ENCODE results near the gene LPP. TPM values are rescaled to one million over a fixed set of nuclear protein-coding genes. Genes with fewer than 3 reads are reported as not detected.
A peak's percentile ranks its signal among the peaks of the same experiment; 100 is the strongest.

LPP gene
- total RNA-seq, 5 donors from 2014 or later (not counting 1 experiment from before 2014, with no cell fraction given): 23.8 to 82.6 (median 39.3) TPM

DNA sequence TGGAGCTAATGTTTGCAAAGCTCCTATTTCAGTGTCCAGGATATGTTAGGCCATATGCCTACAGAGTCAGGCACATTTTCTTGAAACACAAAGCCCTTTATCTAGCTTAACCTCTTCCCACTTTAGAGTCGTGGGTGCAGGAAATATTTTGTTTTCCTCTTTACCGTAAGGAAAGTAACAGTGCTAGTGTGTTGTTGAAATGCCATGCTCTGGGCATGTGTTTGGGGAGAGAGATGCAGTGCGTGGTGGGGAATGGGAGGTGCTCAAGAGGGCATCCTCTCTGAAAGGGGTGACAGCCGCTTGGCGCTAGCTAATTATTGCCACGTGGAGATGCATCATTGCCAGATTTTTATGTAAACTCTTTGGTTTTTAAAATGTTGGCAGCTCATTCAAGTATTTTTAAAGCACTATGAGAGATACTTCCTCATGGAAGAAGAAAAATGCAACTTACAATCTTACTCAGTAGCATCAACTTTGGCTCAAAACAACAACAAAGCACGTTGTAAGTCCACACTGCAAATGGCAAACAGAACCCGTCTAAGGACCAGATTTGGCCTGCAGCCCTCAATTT, 152.6 kb downstream of the LPP start:
- Mint-ChIP-seq H3K9me3 (no peaks in the 10 kb centered on the region), H3K27ac (no peak overlapping the region), H3K4me3 (no peak overlapping the region), H3K4me1 (peaks cover 18 to 34% (median 32%) of the 10 kb centered on the region in 3 donors), H3K36me3 (peaks cover 24% of the 10 kb centered on the region), H3K27me3 (no peaks in the 10 kb centered on the region)
- no peak overlapping the region for H3K27ac ChIP-seq (ENCODE audit: low read length)
- peaks cover 3 to 4% of the 10 kb centered on the region in 2 experiments for H3K4me1 ChIP-seq (ENCODE audit: control insufficient read depth in 1 of 2, extremely low read depth in 1 of 2, insufficient read depth in 2 of 2, low read length in 2 of 2)
- no peak for ATAC-seq (replicated peaks in 1 of 4)
- H3K4me3 ChIP-seq (ENCODE audit: control insufficient read depth in 1 of 2, extremely low read depth in 1 of 2, low read length in 1 of 2): no peak overlapping the region
- WGBS (ENCODE audit: insufficient coverage): 100% methylated on average over 1 of the region's 8 CpGs
- CTCF ChIA-PET: interaction anchor here in 1 of 2 donors (0.6 kb wide), 1 partner anchor 540 kb away, joined by 7 read pairs; no protein-coding TSS in a partner anchor
- DNase-seq: no peak
- no peaks in the 10 kb centered on the region for H3K27me3 ChIP-seq (replicated peaks in 1 of 2; ENCODE audit: control insufficient read depth in 2 of 2, extremely low read depth in 1 of 2, insufficient read depth in 2 of 2, low read length in 1 of 2)
- no peaks in the 10 kb centered on the region for H3K36me3 ChIP-seq (ENCODE audit: control insufficient read depth in 2 of 2, extremely low read depth in 1 of 2, insufficient read depth in 1 of 2, low read length in 1 of 2)
- H3K9me3 ChIP-seq: no peaks in the 10 kb centered on the region
- POLR2A ChIA-PET: interaction anchor here (0.5 to 0.6 kb wide), 2 partner anchors 24 to 168 kb away, joined by 3 to 10 read pairs; no protein-coding TSS in a partner anchor

DNA sequence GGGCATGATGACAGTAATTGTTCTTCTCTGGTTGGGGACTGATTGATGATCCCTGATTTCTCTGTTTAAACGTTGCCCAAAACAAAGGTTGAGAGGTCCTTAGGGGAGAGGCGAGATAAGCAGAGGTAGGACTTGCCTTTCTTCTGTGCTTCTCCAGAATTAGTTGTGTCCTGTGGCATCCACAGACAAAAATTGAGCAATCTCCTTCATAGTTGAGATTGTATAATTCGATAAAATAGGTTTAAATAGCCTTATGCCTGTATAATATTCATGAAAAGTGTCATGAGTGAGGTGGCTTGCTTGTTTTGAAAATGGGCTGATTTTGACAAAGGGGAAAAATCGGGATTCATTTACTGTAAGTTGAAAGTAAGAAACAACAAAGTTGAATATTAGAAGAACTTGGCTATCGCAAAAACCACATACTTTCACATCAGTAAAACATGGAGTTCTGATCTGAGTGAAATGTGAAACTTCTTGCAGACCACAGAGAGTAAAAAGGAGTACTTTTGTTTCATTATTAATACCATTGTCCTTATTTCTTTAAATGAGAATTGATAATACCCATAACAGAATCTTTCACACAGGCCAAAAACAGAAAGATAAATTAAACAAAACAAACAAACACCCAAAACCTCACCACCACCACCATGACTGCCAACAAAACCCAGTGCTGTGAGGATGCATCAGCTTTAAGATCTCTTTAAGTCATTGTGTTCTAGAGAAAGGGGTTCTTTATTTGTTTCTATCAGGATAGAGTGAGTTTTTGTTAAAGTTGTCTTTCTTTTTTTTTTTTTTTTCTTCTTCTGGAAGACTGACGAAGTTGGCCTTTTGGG, 155.7 kb downstream of the LPP start:
- H3K4me3 ChIP-seq (ENCODE audit: control insufficient read depth in 1 of 2, extremely low read depth in 1 of 2, low read length in 1 of 2): no peak overlapping the region
- Mint-ChIP-seq H3K27ac (peak overlapping the region in 1 of 2 donors; percentile 57), H3K36me3 (peaks cover 17% of the 10 kb centered on the region), H3K4me1 (peaks cover 15 to 28% (median 18%) of the 10 kb centered on the region in 3 donors), H3K4me3 (no peak overlapping the region), H3K9me3 (no peaks in the 10 kb centered on the region), H3K27me3 (no peaks in the 10 kb centered on the region)
- ChIA-PET POLR2A (no interaction called here), CTCF (no interaction called here)
- 65% methylated on average over 2 of the region's 6 CpGs for WGBS (ENCODE audit: insufficient coverage)
- H3K4me1 ChIP-seq (ENCODE audit: control insufficient read depth in 1 of 2, extremely low read depth in 1 of 2, insufficient read depth in 2 of 2, low read length in 2 of 2): peaks cover 3 to 4% of the 10 kb centered on the region in 2 experiments
- DNase-seq (no peak), ATAC-seq (replicated peaks in 1 of 4) (no peak)
- no peaks in the 10 kb centered on the region for H3K27me3 ChIP-seq (replicated peaks in 1 of 2; ENCODE audit: control insufficient read depth in 2 of 2, extremely low read depth in 1 of 2, insufficient read depth in 2 of 2, low read length in 1 of 2)
- no peaks in the 10 kb centered on the region for H3K9me3 ChIP-seq
- no peak overlapping the region for H3K27ac ChIP-seq (ENCODE audit: low read length)
- H3K36me3 ChIP-seq (ENCODE audit: control insufficient read depth in 2 of 2, extremely low read depth in 1 of 2, insufficient read depth in 1 of 2, low read length in 1 of 2): no peaks in the 10 kb centered on the region

DNA sequence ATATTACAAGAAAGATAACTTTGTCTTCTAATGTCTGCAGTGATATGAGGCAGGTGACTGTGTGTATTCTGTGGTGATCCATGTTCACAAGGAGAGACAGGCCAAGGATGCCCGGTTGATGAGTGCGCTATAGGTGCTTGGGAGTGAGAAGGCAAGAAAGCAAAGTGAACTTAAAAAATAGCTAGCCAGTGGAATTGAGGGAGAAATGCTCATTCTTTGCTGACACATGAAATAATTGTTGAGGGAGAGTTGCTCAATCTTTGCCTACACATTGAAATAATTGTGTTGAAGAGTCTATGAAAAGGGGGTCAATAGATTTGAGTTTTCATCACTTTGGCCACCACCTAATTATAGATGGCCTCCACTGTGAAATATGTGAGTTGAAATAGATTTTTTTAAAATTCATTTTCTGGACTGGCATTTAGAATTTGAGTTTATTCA, 156.3 kb downstream of the LPP start:
- ChIA-PET CTCF (interaction anchor here in 1 of 2 donors (0.7 kb wide), 1 partner anchor 222 kb away, joined by 3 read pairs; no protein-coding TSS in a partner anchor), POLR2A (no interaction called here)
- no peak for DNase-seq
- Histone ChIP-seq H3K4me1 (ENCODE audit: control insufficient read depth in 1 of 2, extremely low read depth in 1 of 2, insufficient read depth in 2 of 2, low read length in 2 of 2) (peaks cover 3 to 4% of the 10 kb centered on the region in 2 experiments), H3K4me3 (ENCODE audit: control insufficient read depth in 1 of 2, extremely low read depth in 1 of 2, low read length in 1 of 2) (no peak overlapping the region), H3K36me3 (ENCODE audit: control insufficient read depth in 2 of 2, extremely low read depth in 1 of 2, insufficient read depth in 1 of 2, low read length in 1 of 2) (no peaks in the 10 kb centered on the region), H3K27me3 (replicated peaks in 1 of 2; ENCODE audit: control insufficient read depth in 2 of 2, extremely low read depth in 1 of 2, insufficient read depth in 2 of 2, low read length in 1 of 2) (no peaks in the 10 kb centered on the region), H3K9me3 (no peaks in the 10 kb centered on the region), H3K27ac (ENCODE audit: low read length) (no peak overlapping the region)
- H3K9me3 Mint-ChIP-seq: no peaks in the 10 kb centered on the region
- no peak for ATAC-seq (replicated peaks in 1 of 4)
- WGBS (ENCODE audit: insufficient coverage): 82% methylated on average over 2 of the region's 2 CpGs
- H3K36me3 Mint-ChIP-seq: peaks cover 16% of the 10 kb centered on the region
- peaks cover 15 to 28% (median 18%) of the 10 kb centered on the region in 3 donors for H3K4me1 Mint-ChIP-seq
- H3K4me3 Mint-ChIP-seq: no peak overlapping the region
- no peaks in the 10 kb centered on the region for H3K27me3 Mint-ChIP-seq
- H3K27ac Mint-ChIP-seq: no peak overlapping the region

DNA sequence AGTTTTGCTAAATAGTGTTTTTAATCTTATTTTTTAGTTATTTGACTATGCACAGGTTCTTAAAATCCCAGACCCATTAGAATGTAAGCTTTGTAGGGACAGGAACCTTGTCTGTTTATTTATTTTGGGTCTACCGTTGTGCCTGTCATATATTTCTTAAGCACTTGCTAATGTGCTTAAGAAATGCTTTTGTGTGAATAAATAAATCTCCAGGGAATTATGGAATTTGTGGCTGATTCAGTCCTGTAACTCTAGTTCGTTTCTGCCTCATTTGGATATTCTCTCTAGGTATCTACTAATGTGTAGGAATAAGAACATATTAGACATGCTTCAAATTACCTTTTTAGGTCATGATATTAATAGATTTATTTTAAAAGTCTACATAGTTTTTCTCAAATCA, 161.6 kb downstream of the LPP start:
- H3K27ac Mint-ChIP-seq: no peak overlapping the region
- CTCF ChIA-PET: interaction anchor here in 1 of 2 donors (0.8 kb wide), 1 partner anchor 31 kb away, joined by 3 read pairs; no protein-coding TSS in a partner anchor
- DNase-seq: no peak
- peaks cover 8% of the 10 kb centered on the region for H3K36me3 Mint-ChIP-seq
- ATAC-seq (replicated peaks in 1 of 4): no peak
- WGBS (ENCODE audit: insufficient coverage): no CpG with 5 or more reads among the region's 2 CpGs
- Histone ChIP-seq H3K4me1 (ENCODE audit: control insufficient read depth in 1 of 2, extremely low read depth in 1 of 2, insufficient read depth in 2 of 2, low read length in 2 of 2) (peaks cover 0 to 5% of the 10 kb centered on the region in 2 experiments), H3K27me3 (replicated peaks in 1 of 2; ENCODE audit: control insufficient read depth in 2 of 2, extremely low read depth in 1 of 2, insufficient read depth in 2 of 2, low read length in 1 of 2) (no peaks in the 10 kb centered on the region), H3K9me3 (no peaks in the 10 kb centered on the region), H3K4me3 (ENCODE audit: control insufficient read depth in 1 of 2, extremely low read depth in 1 of 2, low read length in 1 of 2) (no peak overlapping the region), H3K36me3 (ENCODE audit: control insufficient read depth in 2 of 2, extremely low read depth in 1 of 2, insufficient read depth in 1 of 2, low read length in 1 of 2) (no peaks in the 10 kb centered on the region), H3K27ac (ENCODE audit: low read length) (no peak overlapping the region)
- H3K4me1 Mint-ChIP-seq: peaks cover 6 to 17% (median 11%) of the 10 kb centered on the region in 3 donors
- H3K9me3 Mint-ChIP-seq: no peaks in the 10 kb centered on the region
- H3K4me3 Mint-ChIP-seq: no peak overlapping the region
- POLR2A ChIA-PET: interaction anchor here in 1 of 2 donors (0.6 kb wide), 1 partner anchor 11 kb away, joined by 3 read pairs; no protein-coding TSS in a partner anchor
- no peaks in the 10 kb centered on the region for H3K27me3 Mint-ChIP-seq

DNA sequence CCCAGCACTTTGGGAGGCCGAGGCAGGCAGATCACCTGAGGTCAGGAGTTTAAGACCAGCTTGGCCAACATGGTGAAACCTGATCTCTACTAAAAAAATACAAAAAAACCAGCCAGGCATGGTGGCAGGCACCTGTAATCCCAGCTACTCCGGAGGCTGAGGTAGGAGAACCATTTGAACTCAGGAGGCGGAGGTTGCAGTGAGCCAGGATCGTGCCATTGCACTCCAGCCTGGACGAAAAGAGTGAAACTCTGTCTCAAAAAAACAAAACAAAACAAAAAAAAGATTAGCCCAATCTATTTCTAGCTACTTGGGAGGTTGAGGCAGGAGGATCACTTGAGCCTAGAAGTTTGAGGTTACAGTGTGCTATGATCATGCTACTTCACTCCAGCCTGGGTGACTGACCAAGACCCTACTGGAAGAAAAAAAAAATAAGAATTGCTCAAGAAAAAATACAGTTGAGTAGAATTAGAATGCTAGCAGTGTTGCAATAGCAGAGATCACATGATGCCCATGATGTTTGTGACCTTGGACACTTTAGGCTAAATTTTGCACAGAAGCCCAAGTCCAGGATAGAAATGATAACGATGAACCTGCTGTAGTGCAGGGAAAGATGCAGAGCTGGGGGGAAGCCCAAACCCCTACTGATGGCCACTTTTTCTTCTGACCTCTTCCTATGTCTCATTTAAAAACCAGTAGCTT, 162.2 kb downstream of the LPP start:
- no peaks in the 10 kb centered on the region for H3K27me3 ChIP-seq (replicated peaks in 1 of 2; ENCODE audit: control insufficient read depth in 2 of 2, extremely low read depth in 1 of 2, insufficient read depth in 2 of 2, low read length in 1 of 2)
- no peaks in the 10 kb centered on the region for H3K9me3 ChIP-seq
- ChIA-PET CTCF (interaction anchor here in 1 of 2 donors (0.8 kb wide), 1 partner anchor 32 kb away, joined by 3 read pairs; no protein-coding TSS in a partner anchor), POLR2A (no interaction called here)
- H3K36me3 ChIP-seq (ENCODE audit: control insufficient read depth in 2 of 2, extremely low read depth in 1 of 2, insufficient read depth in 1 of 2, low read length in 1 of 2): no peaks in the 10 kb centered on the region
- Mint-ChIP-seq H3K4me3 (no peak overlapping the region), H3K9me3 (no peaks in the 10 kb centered on the region), H3K27me3 (no peaks in the 10 kb centered on the region), H3K36me3 (peaks cover 8% of the 10 kb centered on the region), H3K4me1 (peaks cover 11 to 20% (median 16%) of the 10 kb centered on the region in 3 donors), H3K27ac (no peak overlapping the region)
- no peak overlapping the region for H3K4me3 ChIP-seq (ENCODE audit: control insufficient read depth in 1 of 2, extremely low read depth in 1 of 2, low read length in 1 of 2)
- DNase-seq: no peak
- 88% methylated on average over 1 of the region's 6 CpGs for WGBS (ENCODE audit: insufficient coverage)
- H3K4me1 ChIP-seq (ENCODE audit: control insufficient read depth in 1 of 2, extremely low read depth in 1 of 2, insufficient read depth in 2 of 2, low read length in 2 of 2): peaks cover 3 to 9% of the 10 kb centered on the region in 2 experiments
- no peak for ATAC-seq (replicated peaks in 1 of 4)
- no peak overlapping the region for H3K27ac ChIP-seq (ENCODE audit: low read length)

DNA sequence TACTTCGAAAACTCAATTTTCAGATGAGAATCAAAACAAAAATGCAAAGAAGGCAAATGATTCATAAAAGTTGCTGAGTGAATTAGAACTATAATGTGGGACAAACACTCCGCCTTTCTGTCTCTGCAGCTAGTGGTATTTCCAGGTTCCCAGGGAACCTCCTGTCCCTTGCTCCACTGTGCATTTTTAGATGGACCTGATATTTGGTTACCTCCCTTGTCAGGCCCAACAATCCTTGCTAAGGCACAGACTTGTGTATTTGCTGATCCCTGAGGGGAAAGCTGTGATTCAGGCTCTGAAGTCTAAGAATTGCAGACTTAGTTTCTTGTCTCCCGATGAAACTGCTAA, 162.7 kb downstream of the LPP start:
- DNase-seq (no peak), ATAC-seq (replicated peaks in 1 of 4) (no peak)
- H3K4me3 Mint-ChIP-seq: no peak overlapping the region
- no peak overlapping the region for H3K27ac Mint-ChIP-seq
- 67% methylated on average over 1 of the region's 3 CpGs for WGBS (ENCODE audit: insufficient coverage)
- H3K9me3 Mint-ChIP-seq: no peaks in the 10 kb centered on the region
- peaks cover 3 to 9% of the 10 kb centered on the region in 2 experiments for H3K4me1 ChIP-seq (ENCODE audit: control insufficient read depth in 1 of 2, extremely low read depth in 1 of 2, insufficient read depth in 2 of 2, low read length in 2 of 2)
- ChIA-PET POLR2A (no interaction called here), CTCF (no interaction called here)
- no peaks in the 10 kb centered on the region for H3K27me3 ChIP-seq (replicated peaks in 1 of 2; ENCODE audit: control insufficient read depth in 2 of 2, extremely low read depth in 1 of 2, insufficient read depth in 2 of 2, low read length in 1 of 2)
- no peaks in the 10 kb centered on the region for H3K9me3 ChIP-seq
- no peaks in the 10 kb centered on the region for H3K27me3 Mint-ChIP-seq
- H3K36me3 ChIP-seq (ENCODE audit: control insufficient read depth in 2 of 2, extremely low read depth in 1 of 2, insufficient read depth in 1 of 2, low read length in 1 of 2): no peaks in the 10 kb centered on the region
- peaks cover 14 to 24% (median 17%) of the 10 kb centered on the region in 3 donors for H3K4me1 Mint-ChIP-seq
- peaks cover 8% of the 10 kb centered on the region for H3K36me3 Mint-ChIP-seq
- H3K4me3 ChIP-seq (ENCODE audit: control insufficient read depth in 1 of 2, extremely low read depth in 1 of 2, low read length in 1 of 2): no peak overlapping the region
- no peak overlapping the region for H3K27ac ChIP-seq (ENCODE audit: low read length)

Measured in T-cell (primary cell).